ENCODE data around the gene SMIM44.

Gene SMIM44

DNA sequence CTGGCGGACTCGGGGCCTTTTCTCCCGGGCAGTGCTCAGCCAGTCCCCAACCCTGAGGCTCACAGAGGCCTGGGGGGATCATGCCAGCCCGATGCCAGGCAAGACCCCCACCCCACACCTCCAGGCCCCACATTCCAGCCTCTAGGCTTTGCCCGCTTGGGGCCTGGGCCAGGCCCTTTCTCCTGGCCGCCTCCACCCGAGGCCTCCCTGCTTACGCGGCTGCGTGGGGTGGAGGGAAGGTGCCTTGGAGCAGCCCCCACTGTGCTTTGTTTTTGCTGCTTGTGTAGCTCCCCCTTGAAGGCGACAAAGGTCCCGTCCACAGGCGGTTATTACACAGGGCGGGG, 41.3 kb downstream of the SMIM44 start:
- Histone ChIP-seq H3K4me1 (ENCODE audit: control insufficient read depth in 1 of 2, insufficient read depth in 1 of 2, low read depth in 1 of 2, low read length in 1 of 2) (no peaks in the 10 kb centered on the region), H3K36me3 (peaks cover 61% of the 10 kb centered on the region), H3K9me3 (no peaks in the 10 kb centered on the region), H3K27me3 (no peaks in the 10 kb centered on the region), H3K27ac (no peak overlapping the region), H3K4me3 (ENCODE audit: low read depth in 1 of 2, low read length in 1 of 2) (no peak overlapping the region)
- TF ChIP-seq CTCF (IDR thresholded peaks at IDR 0.05), result no peak

GRCh38 chr19:3441089-3441985, 41.9 kb downstream of the SMIM44 start:
- Histone ChIP-seq H3K27ac (no peak overlapping the region), H3K9me3 (no peaks in the 10 kb centered on the region), H3K4me1 (ENCODE audit: control insufficient read depth in 1 of 2, insufficient read depth in 1 of 2, low read depth in 1 of 2, low read length in 1 of 2) (no peaks in the 10 kb centered on the region), H3K36me3 (peaks cover 63% of the 10 kb centered on the region), H3K4me3 (ENCODE audit: low read depth in 1 of 2, low read length in 1 of 2) (no peak overlapping the region), H3K27me3 (no peaks in the 10 kb centered on the region)
- no peak for TF ChIP-seq CTCF (IDR thresholded peaks at IDR 0.05)

DNA sequence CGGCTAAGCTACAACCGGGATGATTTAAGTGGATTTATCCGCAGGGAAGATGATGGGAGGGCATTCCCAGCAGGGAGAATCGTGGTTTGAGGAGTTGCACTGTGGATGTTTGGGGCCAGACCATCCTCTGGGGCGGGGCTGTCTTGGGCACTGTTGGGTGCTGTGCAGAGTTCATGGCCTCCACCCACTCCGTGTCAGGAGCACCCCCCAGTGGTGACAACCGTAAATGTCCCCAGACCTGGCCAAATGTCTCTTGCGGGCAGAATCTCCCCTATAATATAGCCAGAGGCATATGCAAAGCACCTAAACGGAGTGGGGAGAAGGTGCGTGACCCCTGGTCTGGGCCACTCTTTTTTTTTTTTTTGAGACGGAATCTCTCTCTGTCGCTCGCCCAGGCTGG, 43.2 kb downstream of the SMIM44 start:
- Histone ChIP-seq H3K36me3 (peaks cover 51% of the 10 kb centered on the region), H3K9me3 (no peaks in the 10 kb centered on the region), H3K4me3 (ENCODE audit: low read depth in 1 of 2, low read length in 1 of 2) (no peak overlapping the region), H3K27ac (no peak overlapping the region), H3K4me1 (ENCODE audit: control insufficient read depth in 1 of 2, insufficient read depth in 1 of 2, low read depth in 1 of 2, low read length in 1 of 2) (peaks cover 4 to 5% of the 10 kb centered on the region in 2 experiments), H3K27me3 (no peaks in the 10 kb centered on the region)
- peak; percentile 55 for TF ChIP-seq CTCF (IDR thresholded peaks at IDR 0.05)

- Histone ChIP-seq H3K9me3 (no peaks in the 10 kb centered on the region), H3K4me1 (ENCODE audit: control insufficient read depth in 1 of 2, insufficient read depth in 1 of 2, low read depth in 1 of 2, low read length in 1 of 2) (peaks cover 13 to 18% of the 10 kb centered on the region in 2 experiments), H3K27ac (peak overlapping the region; percentile 81), H3K27me3 (no peaks in the 10 kb centered on the region), H3K36me3 (peaks cover 46% of the 10 kb centered on the region), H3K4me3 (ENCODE audit: low read depth in 1 of 2, low read length in 1 of 2) (peak overlapping the region; percentile 68 to 72)
- TF ChIP-seq CTCF (IDR thresholded peaks at IDR 0.05), result peak; percentile 51
These were observed 48.3 kb downstream of the SMIM44 start for GRCh38 chr19:3434630-3435553.

- Histone ChIP-seq H3K9me3 (no peaks in the 10 kb centered on the region), H3K36me3 (peaks cover 46% of the 10 kb centered on the region), H3K4me3 (ENCODE audit: low read depth in 1 of 2, low read length in 1 of 2) (no peak overlapping the region), H3K4me1 (ENCODE audit: control insufficient read depth in 1 of 2, insufficient read depth in 1 of 2, low read depth in 1 of 2, low read length in 1 of 2) (peaks cover 21 to 27% of the 10 kb centered on the region in 2 experiments), H3K27ac (peak overlapping the region; percentile 81), H3K27me3 (no peaks in the 10 kb centered on the region)
- TF ChIP-seq CTCF (IDR thresholded peaks at IDR 0.05), result no peak
These were observed 49.3 kb downstream of the SMIM44 start for GRCh38 chr19:3433805-3434540.
